ENCODE results near the gene PLCB3.
"Not testable (repeated sequence)": the region's sequence is repeated elsewhere in the genome, so short reads cannot be mapped to it uniquely, and the experiment has no call there.

The PLCB3 gene

DNA sequence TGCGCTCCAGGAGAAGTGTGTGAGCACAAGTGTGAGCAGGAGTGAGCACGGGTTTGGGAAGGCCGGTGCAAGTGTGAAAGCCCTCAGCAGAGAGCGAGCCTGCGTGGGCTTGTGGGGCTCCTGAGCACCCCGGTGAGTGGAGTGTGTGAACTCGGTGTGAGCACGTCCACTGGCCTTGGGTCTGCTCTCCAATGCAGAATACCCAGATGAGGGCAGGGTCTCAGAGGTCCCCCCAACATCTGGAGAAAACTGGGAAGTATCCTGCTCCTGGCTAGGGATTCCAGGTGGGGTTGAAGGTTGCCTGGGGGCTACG, 55.2 kb downstream of the PLCB3 start:
- DNase-seq = no peak

DNA sequence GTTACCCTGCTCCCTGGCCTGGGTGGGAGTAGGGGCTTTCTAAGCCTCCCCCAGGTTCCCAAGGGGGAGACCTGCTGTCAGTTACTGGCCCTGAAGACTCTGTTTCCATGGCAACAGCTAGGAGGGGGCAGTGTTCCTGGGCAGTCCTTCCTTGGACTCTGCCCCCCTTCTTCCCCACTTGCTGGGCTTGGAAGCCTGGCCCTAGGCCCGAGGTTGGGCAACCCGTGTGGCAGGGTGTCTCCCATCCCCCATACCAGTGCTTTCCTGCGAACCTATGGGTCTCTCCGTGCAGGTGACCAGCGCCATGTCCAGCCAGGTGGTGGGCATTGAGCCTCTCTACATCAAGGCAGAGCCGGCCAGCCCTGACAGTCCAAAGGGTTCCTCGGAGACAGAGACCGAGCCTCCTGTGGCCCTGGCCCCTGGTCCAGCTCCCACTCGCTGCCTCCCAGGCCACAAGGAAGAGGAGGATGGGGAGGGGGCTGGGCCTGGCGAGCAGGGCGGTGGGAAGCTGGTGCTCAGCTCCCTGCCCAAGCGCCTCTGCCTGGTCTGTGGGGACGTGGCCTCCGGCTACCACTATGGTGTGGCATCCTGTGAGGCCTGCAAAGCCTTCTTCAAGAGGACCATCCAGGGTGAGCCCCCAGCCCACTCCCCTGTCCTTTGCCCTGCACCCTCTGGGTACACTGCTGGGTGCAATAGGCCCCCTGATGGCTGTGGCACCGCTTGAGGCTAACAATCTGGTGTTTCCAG, 55.7 kb downstream of the PLCB3 start:
- DNase-seq = no peak

DNA sequence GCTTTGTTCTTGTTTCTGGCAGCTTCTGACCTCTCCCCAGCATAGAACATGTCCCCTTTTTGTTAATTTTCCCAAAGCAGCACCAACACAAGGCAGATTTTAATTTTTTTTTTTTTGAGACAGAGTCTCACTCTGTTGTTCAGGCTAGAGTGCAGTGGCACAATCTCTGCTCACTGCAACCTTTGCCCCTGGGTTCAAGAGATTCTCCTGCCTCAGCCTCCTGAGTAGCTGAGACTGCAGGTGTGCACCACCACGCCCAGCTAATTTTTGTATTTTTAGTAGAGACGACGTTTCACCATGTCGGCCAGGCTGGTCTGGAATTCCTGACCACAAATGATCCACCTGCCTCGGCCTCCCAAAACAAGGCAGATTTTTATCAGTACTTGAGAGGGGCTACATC, 56.5 kb downstream of the PLCB3 start:
- DNase-seq = not testable (repeated sequence)

DNA sequence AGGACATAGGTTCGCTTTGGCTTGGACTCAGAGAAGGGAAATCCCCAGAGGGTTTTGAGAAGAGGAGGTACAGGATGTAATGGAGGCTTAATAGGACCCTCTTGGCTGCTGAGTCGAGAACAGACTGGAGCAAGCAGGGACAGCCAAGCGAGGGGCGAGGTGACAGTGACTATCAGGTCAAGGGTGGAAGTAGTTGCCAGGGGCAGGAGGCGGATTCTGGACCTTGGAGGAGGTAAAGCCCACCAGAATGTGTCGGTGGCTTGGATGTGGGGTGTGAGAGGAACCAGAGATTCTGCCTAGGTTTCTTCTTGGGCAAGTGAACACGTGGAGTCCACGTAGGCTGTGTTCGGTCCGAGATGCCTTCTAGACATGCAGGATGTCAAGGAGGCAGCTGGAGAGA, 61.6 kb downstream of the PLCB3 start:
- DNase-seq = no peak

DNA sequence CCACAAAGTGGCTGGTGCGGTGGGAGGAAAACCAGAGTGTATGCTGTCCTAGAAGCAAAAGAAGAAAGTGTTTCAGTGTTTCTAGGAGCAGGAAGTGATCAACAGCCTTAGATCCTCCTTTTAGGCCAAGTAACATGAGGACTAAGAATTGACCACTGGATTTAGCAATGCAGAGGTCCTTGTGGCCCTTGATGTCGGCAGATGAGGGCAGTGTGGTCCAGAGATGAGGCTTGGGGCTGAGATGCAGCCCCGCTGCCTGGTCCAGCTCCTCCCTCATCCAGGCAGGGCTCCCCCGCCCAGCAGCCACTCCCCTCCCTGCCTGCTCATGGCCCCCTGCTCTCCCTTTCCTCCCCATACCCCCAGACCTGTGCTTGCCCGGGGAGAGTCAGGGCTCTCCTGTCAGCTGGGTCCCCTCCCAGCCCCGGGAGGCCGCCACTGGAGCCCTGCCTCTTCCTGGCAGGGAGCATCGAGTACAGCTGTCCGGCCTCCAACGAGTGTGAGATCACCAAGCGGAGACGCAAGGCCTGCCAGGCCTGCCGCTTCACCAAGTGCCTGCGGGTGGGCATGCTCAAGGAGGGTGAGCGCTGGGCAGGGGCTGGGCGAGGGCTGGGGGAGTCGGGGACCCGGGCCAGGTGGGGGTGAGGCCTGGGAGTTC, 62.3 kb downstream of the PLCB3 start:
- no peak for DNase-seq

DNA sequence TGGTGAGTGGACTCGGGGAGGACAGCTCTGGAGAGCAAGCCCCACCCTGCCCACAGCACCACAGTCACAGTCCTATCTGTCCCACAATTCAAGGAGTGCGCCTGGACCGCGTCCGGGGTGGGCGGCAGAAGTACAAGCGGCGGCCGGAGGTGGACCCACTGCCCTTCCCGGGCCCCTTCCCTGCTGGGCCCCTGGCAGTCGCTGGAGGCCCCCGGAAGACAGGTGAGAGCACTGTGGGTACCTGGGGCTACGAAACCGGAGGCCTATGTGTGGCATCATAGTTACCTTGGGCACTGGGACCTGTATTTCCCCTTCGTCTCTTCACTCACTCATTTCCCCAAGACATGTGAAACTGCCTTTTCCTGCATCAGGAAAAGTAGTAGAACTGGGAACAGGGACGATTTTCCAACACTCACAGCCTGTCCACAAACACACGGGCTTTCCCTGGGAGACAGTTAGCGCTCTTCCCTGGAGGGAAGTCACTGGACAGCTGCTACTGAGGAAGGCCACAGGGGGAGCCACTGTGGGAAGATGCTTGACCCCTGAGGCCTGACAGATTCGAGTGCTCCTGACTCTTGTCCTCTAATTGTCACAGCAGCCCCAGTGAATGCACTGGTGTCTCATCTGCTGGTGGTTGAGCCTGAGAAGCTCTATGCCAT, 62.9 kb downstream of the PLCB3 start:
- DNase-seq = no peak

DNA sequence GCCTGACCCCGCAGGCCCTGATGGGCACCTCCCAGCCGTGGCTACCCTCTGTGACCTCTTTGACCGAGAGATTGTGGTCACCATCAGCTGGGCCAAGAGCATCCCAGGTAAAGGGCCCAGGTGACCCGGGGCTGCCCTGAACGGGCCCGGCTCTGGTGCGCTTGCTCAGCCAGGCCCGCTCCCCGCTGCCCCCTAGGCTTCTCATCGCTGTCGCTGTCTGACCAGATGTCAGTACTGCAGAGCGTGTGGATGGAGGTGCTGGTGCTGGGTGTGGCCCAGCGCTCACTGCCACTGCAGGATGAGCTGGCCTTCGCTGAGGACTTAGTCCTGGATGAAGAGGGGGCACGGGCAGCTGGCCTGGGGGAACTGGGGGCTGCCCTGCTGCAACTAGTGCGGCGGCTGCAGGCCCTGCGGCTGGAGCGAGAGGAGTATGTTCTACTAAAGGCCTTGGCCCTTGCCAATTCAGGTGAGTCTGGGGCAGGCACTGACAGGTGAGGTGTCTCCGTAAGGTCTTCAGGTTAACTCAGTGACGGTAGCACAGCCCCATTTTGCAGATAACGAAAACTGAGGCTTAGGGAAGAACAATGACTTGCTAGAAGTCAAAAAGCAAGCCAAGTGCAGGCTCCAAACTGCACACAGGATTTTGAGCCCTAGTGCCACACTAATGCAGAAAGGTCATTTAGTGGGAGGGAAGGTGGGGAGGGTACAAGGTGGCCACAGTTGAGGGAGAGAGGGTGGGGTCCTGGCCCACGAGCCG, 63.7 kb downstream of the PLCB3 start:
- no peak for DNase-seq

DNA sequence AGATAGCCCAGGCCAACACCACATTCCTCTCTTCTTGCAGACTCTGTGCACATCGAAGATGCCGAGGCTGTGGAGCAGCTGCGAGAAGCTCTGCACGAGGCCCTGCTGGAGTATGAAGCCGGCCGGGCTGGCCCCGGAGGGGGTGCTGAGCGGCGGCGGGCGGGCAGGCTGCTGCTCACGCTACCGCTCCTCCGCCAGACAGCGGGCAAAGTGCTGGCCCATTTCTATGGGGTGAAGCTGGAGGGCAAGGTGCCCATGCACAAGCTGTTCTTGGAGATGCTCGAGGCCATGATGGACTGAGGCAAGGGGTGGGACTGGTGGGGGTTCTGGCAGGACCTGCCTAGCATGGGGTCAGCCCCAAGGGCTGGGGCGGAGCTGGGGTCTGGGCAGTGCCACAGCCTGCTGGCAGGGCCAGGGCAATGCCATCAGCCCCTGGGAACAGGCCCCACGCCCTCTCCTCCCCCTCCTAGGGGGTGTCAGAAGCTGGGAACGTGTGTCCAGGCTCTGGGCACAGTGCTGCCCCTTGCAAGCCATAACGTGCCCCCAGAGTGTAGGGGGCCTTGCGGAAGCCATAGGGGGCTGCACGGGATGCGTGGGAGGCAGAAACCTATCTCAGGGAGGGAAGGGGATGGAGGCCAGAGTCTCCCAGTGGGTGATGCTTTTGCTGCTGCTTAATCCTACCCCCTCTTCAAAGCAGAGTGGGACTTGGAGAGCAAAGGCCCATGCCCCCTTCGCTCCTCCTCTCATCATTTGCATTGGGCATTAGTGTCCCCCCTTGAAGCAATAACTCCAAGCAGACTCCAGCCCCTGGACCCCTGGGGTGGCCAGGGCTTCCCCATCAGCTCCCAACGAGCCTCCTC, 64.6 kb downstream of the PLCB3 start:
- DNase-seq = not testable (repeated sequence)

DNA sequence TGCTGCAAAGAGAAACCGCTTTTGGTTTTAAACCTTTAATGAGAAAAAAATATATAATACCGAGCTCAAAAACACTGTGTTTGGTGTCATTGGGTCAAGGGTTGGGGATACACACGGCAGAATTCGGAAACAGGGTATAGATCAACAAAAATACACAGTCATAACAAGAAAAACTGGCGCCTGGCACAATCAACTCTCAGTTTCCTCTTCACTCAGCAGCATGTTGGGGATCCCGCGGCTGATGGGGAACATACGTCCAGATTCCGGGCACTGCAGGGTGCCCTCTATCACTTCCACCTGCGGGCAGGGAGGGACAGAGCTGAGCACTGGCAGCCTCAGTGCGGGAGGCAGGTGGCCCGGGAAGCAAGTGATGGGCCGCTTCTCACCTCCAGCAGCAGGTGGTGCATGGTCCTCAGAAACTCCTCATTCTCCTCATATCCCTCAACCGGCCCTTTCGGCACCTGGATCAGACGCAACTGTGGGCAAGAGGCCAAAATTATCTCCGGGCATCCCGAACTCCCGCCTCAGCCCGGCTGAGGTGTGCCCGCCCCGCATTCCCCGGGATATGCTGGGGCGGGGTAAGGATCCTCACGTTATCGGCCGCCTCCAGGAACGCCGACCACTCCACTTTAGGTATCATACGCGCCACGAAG, 65.5 kb downstream of the PLCB3 start:
- no peak for DNase-seq

DNA sequence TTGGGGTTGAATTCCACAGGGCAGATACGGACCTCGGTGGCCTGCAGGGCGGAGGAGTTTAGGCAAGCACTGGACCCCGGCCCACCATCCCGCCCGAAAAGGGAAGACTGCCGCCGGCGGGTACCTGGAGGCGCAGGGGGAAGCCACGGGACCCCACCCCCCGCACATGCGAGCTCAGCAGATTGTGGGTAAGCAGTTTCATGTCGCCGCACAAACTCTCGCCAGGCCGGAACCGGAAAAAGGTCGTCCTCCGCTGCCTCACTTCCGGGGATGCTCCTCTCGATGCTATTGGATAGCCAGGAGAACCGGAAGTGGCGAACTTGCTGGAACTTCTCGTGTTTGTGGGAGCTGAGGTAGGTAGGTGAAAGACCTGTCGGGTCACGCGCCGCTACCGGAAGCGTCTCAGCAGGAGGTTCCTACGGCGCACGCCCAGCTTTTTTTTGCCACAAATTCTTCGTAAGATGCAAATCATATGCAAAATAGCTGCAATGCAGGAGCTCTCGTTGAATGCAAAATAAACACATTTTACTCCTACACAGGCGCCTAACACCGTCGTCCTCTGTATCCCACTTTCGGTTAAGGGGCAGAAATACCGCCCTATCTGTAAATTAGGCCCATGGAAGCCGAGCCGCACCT, 66.1 kb downstream of the PLCB3 start, which contains the start of gene TRMT112:
Gene TRMT112, minus strand, starts transcription at position 235 of the 636 bp plus-strand sequence. Its CDS starts 33 bp downstream, at position 202.
- peak; percentile 91 for DNase-seq

DNA sequence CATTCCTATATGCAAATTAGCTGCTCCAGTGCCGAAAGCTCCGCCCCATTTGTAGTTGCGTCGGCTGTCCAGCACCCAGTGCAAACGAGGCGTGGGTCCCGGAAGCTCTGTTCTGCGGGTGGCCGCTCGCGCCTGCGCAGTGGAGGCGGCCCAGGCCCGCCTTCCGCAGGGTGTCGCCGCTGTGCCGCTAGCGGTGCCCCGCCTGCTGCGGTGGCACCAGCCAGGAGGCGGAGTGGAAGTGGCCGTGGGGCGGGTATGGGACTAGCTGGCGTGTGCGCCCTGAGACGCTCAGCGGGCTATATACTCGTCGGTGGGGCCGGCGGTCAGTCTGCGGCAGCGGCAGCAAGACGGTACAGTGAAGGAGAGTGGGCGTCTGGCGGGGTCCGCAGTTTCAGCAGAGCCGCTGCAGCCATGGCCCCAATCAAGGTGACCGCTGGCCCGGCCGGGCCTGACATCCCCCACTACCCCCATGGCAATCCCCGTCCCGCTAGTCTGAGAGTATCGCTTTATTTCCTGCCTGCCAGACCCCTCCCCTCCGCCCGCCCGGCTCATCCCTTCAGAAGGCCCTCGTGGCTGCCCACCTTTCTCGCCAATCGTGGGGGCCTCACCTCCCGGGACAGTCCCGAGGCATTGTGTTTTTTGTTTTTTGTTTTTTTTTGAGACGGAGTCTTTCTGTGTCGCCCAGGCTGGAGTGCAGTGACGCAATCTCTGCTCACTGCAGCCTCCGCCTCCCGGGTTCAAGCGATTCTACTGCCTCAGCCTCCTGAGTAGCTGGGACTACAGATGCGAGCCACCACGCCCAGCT, 66.8 kb downstream of the PLCB3 start, which contains the start of gene PRDX5:
Gene PRDX5, plus strand, starts transcription at position 161 of the 805 bp plus-strand sequence. Its CDS starts 95 bp downstream, at position 256.
- DNase-seq = peak; percentile 92
